Mammary microvascular endothelial cell (primary cell): ENCODE results near the gene MXRA5. TPM values are rescaled to one million over a fixed set of nuclear protein-coding genes. Genes with fewer than 3 reads are reported as not detected.

ENCODE experiments used
- total RNA-seq: library from RNA; depleted of rRNA; stranded (reverse); fragments of >200 nt; gene quantifications from 2 replicates; pipeline ENCODE4 v1.2.3, GENCODE V29; 2015

The MXRA5 gene, protein sequence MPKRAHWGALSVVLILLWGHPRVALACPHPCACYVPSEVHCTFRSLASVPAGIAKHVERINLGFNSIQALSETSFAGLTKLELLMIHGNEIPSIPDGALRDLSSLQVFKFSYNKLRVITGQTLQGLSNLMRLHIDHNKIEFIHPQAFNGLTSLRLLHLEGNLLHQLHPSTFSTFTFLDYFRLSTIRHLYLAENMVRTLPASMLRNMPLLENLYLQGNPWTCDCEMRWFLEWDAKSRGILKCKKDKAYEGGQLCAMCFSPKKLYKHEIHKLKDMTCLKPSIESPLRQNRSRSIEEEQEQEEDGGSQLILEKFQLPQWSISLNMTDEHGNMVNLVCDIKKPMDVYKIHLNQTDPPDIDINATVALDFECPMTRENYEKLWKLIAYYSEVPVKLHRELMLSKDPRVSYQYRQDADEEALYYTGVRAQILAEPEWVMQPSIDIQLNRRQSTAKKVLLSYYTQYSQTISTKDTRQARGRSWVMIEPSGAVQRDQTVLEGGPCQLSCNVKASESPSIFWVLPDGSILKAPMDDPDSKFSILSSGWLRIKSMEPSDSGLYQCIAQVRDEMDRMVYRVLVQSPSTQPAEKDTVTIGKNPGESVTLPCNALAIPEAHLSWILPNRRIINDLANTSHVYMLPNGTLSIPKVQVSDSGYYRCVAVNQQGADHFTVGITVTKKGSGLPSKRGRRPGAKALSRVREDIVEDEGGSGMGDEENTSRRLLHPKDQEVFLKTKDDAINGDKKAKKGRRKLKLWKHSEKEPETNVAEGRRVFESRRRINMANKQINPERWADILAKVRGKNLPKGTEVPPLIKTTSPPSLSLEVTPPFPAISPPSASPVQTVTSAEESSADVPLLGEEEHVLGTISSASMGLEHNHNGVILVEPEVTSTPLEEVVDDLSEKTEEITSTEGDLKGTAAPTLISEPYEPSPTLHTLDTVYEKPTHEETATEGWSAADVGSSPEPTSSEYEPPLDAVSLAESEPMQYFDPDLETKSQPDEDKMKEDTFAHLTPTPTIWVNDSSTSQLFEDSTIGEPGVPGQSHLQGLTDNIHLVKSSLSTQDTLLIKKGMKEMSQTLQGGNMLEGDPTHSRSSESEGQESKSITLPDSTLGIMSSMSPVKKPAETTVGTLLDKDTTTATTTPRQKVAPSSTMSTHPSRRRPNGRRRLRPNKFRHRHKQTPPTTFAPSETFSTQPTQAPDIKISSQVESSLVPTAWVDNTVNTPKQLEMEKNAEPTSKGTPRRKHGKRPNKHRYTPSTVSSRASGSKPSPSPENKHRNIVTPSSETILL (N-terminal part only)
- not detected in 2 replicates for total RNA-seq

DNA sequence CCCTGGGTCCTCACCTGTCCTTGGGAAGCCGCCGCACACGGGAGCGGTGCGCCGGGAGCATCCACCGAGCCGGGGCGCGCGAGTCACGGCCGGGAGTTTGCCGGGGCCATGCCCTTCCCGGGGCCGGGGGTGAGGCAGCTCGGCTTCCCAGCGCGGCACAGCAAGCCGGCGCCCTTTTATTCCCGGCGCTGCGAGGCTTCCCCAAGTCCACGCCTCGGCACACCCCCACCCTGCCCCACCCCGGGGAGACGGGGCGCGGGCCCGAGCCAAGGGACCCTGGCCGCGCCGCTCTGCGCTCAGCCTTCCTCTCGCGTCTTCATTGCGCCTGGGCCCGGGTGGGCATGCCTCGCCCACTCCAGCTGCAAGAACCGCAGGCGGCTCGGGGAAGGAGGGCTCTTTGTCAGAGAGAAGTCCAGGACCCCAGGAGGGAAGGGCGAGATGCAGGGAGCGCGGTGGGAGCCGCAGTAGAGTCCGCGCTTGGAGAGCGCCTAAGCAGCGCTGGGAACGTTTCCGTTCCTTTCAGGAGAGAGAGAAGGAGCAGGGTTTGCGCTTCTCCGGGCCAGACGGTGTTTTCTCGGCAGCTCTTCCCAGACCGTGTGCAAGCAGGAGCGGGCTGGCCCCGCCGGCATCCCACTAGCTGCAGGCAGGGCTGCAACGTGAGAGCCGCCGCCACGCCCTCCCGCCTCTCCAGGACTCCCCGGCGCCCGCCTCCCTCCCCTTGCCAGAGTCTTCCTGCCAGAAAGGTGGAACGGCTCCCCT, at the start of gene MXRA5:
Gene MXRA5 (minus strand): TSS at position 152 of the 759 bp plus-strand sequence. CDS start 2,819 bp downstream, outside the sequence.

